Breast epithelium (tissue), 3 donors: ENCODE data around the gene SEC31B. TPM values are rescaled to one million over a fixed set of nuclear protein-coding genes. Genes with fewer than 3 reads are reported as not detected.

ENCODE experiments used
- total RNA-seq, 3 donors: library from RNA; depleted of rRNA; stranded (reverse); fragments of >200 nt; gene quantifications; one replicate each; pipeline ENCODE4 v1.1.0, GENCODE V29; 2016

The SEC31B gene
- total RNA-seq, 3 donors from 2014 or later: 9.8 to 18.1 (median 12.1) TPM

Other genes starting within 250 kb of the SEC31B start
- gene BLOC1S2, start 233.2 kb downstream of the SEC31B start, total RNA-seq: 10 to 100 TPM; 25.9 to 28.0 (median 26.5) TPM
- gene PKD2L1, start 189.6 kb downstream of the SEC31B start, total RNA-seq: 1 to 10 TPM in 1 of 3 donors, under 1 TPM in 1, not detected in 1; 0.32 to 1.5 TPM
- gene SCD, start 172.6 kb downstream of the SEC31B start, total RNA-seq: 100 to 1,000 TPM in 2 of 3 donors, 10 to 100 TPM in 1; 72.8 to 461 (median 112) TPM
- gene WNT8B, start 56.9 kb downstream of the SEC31B start, total RNA-seq: not detected
- 100 to 1,000 TPM; 143 to 148 (median 144) TPM for gene NDUFB8, start 10.0 kb upstream of the SEC31B start, total RNA-seq
- gene HIF1AN, start 16.1 kb upstream of the SEC31B start, total RNA-seq: 10 to 100 TPM; 11.4 to 20.6 (median 15.4) TPM
- under 1 TPM in 1 of 3 donors, not detected in 2; under 0.01 TPM for gene PAX2, start 225.7 kb upstream of the SEC31B start, total RNA-seq